MCF 10A (cell line): ENCODE results near the gene SRD5A1. TPM values are rescaled to one million over a fixed set of nuclear protein-coding genes. Genes with fewer than 3 reads are reported as not detected.

Source experiments
- BruUV-seq: library from RNA; stranded (reverse); fragments of 400-500 nt; replicated peaks from 2 replicates; lab custom pipeline; 2021; lab: Mats Ljungman, UMichigan
- CTCF ChIA-PET: fragments of 300-600 bp; sonication (Branson Sonifier 250); formaldehyde crosslinking; extraction: SDS; loops from one replicate; lab custom pipeline; 2021; ENCODE audit warnings: antibody characterized with exemption, inconsistent platforms; lab: Yijun Ruan, JAX
- POLR2A ChIA-PET: fragments of 300-600, 350-650 bp; sonication (Branson Sonifier 250); formaldehyde crosslinking; extraction: SDS; loops from one replicate; lab custom pipeline; 2020; ENCODE audit warnings: antibody characterized with exemption, inconsistent platforms; lab: Yijun Ruan, JAX
- DNase-seq: peaks from one replicate; pipeline ENCODE4 v3.0.0-alpha.2; 2018; ENCODE audit not compliant: unreplicated experiment
- H3K27ac Mint-ChIP-seq: one replicate; pipeline ENCODE4 v1.8.0; 2022; ENCODE audit warnings: mild to moderate bottlenecking, low read depth, mixed read lengths; ENCODE audit not compliant: unreplicated experiment
- H3K27me3 Mint-ChIP-seq: one replicate; pipeline ENCODE4 v1.8.0; 2022; ENCODE audit warnings: mixed read lengths; ENCODE audit not compliant: insufficient read depth, unreplicated experiment
- H3K36me3 Mint-ChIP-seq: one replicate; pipeline ENCODE4 v1.8.0; 2022; ENCODE audit warnings: mild to moderate bottlenecking, moderate library complexity, mixed read lengths; ENCODE audit not compliant: insufficient read depth, unreplicated experiment
- H3K4me1 Mint-ChIP-seq: one replicate; pipeline ENCODE4 v1.8.0; 2022; ENCODE audit warnings: mixed read lengths; ENCODE audit not compliant: insufficient read depth, unreplicated experiment
- H3K4me3 Mint-ChIP-seq: one replicate; pipeline ENCODE4 v1.8.0; 2022; ENCODE audit warnings: mild to moderate bottlenecking, moderate library complexity, mixed read lengths; ENCODE audit not compliant: unreplicated experiment
- H3K9me3 Mint-ChIP-seq: one replicate; pipeline ENCODE4 v1.8.0; 2022; ENCODE audit warnings: mixed read lengths; ENCODE audit not compliant: unreplicated experiment
- intact Hi-C: fragments of 100-400 bp; cut with micrococcal nuclease; formaldehyde crosslinking; loops from 2 replicates; pipeline ENCODE4 v1.14.1; 2022
- total RNA-seq: library from RNA; stranded (reverse); gene quantifications from 2 replicates; pipeline ENCODE4 v1.2.3, GENCODE V29; 2022
- TF ChIP-seq, protein P1 (sequence below): fragments of 200-600 bp; IDR thresholded peaks from one replicate; pipeline ENCODE4 v1.8.0; 2022; ENCODE audit warnings: antibody characterized with exemption, mild to moderate bottlenecking; ENCODE audit not compliant: unreplicated experiment

The SRD5A1 gene
- total RNA-seq, 1 experiment from 2014 or later: 12.4 TPM

GRCh38 chr5:6718718-6719117, 85.5 kb downstream of the SRD5A1 start:
- H3K27ac Mint-ChIP-seq: no peak overlapping the region
- POLR2A ChIA-PET: interaction anchor here (1.3 kb wide), 1 partner anchor 14 kb away, joined by 3 read pairs; no protein-coding TSS in a partner anchor
- no TSS peak for BruUV-seq

GRCh38 chr5:6719417-6719816, 86.2 kb downstream of the SRD5A1 start:
- H3K4me1 Mint-ChIP-seq: peaks cover 61% of the 10 kb centered on the region
- DNase-seq: no peak
- CTCF ChIA-PET: interaction anchor here (0.6 kb wide), 1 partner anchor 36 kb away, joined by 3 read pairs; no protein-coding TSS in a partner anchor
- POLR2A ChIA-PET: interaction anchor here (1.3 kb wide), 1 partner anchor 14 kb away, joined by 3 read pairs; no protein-coding TSS in a partner anchor
- no TSS peak for BruUV-seq
- no peaks in the 10 kb centered on the region for H3K27me3 Mint-ChIP-seq
- H3K9me3 Mint-ChIP-seq: no peaks in the 10 kb centered on the region
- intact Hi-C loops: no loop called here
- peaks cover 20% of the 10 kb centered on the region for H3K36me3 Mint-ChIP-seq
- H3K27ac Mint-ChIP-seq: no peak overlapping the region
- H3K4me3 Mint-ChIP-seq: no peak overlapping the region
- TF ChIP-seq, protein P1, sequence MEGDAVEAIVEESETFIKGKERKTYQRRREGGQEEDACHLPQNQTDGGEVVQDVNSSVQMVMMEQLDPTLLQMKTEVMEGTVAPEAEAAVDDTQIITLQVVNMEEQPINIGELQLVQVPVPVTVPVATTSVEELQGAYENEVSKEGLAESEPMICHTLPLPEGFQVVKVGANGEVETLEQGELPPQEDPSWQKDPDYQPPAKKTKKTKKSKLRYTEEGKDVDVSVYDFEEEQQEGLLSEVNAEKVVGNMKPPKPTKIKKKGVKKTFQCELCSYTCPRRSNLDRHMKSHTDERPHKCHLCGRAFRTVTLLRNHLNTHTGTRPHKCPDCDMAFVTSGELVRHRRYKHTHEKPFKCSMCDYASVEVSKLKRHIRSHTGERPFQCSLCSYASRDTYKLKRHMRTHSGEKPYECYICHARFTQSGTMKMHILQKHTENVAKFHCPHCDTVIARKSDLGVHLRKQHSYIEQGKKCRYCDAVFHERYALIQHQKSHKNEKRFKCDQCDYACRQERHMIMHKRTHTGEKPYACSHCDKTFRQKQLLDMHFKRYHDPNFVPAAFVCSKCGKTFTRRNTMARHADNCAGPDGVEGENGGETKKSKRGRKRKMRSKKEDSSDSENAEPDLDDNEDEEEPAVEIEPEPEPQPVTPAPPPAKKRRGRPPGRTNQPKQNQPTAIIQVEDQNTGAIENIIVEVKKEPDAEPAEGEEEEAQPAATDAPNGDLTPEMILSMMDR: no peak

More at GRCh38 chr5:6718718-6719117, 85.5 kb downstream of the SRD5A1 start:
- CTCF ChIA-PET: interaction anchor here (0.8 kb wide), 1 partner anchor 26 kb away, joined by 3 read pairs; no protein-coding TSS in a partner anchor
- Mint-ChIP-seq H3K4me3 (no peak overlapping the region), H3K4me1 (peaks cover 61% of the 10 kb centered on the region), H3K9me3 (no peaks in the 10 kb centered on the region), H3K36me3 (peaks cover 18% of the 10 kb centered on the region), H3K27me3 (no peaks in the 10 kb centered on the region)
- no peak for DNase-seq
- TF ChIP-seq, protein P1: no peak
- intact Hi-C loops: no loop called here

- Mint-ChIP-seq H3K36me3 (peaks cover 23% of the 10 kb centered on the region), H3K27ac (no peak overlapping the region)
- CTCF ChIA-PET: interaction anchor here (0.6 kb wide), 1 partner anchor 35 kb away, joined by 3 read pairs; no protein-coding TSS in a partner anchor
Measured at GRCh38 chr5:6719896-6720560, 86.8 kb downstream of the SRD5A1 start.

DNA sequence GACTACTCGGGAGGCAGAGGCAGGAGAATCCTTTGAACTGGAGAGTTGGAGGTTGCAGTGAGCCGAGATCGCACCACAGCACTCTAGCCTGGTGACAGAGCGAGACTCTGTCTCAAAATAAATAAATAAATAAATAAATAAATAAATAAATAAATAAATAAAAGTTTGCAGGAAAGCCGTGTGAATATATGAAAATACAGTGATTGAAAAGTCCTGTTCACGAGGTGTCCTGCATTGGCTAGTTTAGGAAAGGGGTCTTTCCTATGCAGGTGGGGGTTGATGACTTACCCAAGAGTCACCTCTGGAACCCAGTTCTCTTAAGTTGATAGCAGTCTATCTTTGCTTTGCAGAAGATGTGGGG, 87.3 kb downstream of the SRD5A1 start:
- BruUV-seq: no TSS peak
- ChIA-PET CTCF (no interaction called here), POLR2A (no interaction called here)
- Mint-ChIP-seq H3K27me3 (no peaks in the 10 kb centered on the region), H3K9me3 (no peaks in the 10 kb centered on the region), H3K4me3 (no peak overlapping the region), H3K27ac (peak overlapping the region; percentile 61), H3K36me3 (peaks cover 28% of the 10 kb centered on the region), H3K4me1 (peaks cover 57% of the 10 kb centered on the region)
- no peak for DNase-seq
- TF ChIP-seq, protein P1: no peak
- intact Hi-C loops: no loop called here

More at GRCh38 chr5:6719896-6720560, 86.8 kb downstream of the SRD5A1 start:
- TF ChIP-seq, protein P1: no peak
- H3K9me3 Mint-ChIP-seq: no peaks in the 10 kb centered on the region
- peaks cover 61% of the 10 kb centered on the region for H3K4me1 Mint-ChIP-seq
- DNase-seq: no peak
- POLR2A ChIA-PET: no interaction called here
- no peaks in the 10 kb centered on the region for H3K27me3 Mint-ChIP-seq
- BruUV-seq: no TSS peak
- intact Hi-C loops: no loop called here
- H3K4me3 Mint-ChIP-seq: no peak overlapping the region
